ENCODE measurements around the gene FRMD4B. TPM values are rescaled to one million over a fixed set of nuclear protein-coding genes. Genes with fewer than 3 reads are reported as not detected.

Gene FRMD4B
- total and polyA plus RNA-seq, 4 donors = 5.6 to 73.6 (median 24.0) TPM

- H3K27me3 ChIP-seq (ENCODE audit: control insufficient read depth in 1 of 2, insufficient read depth in 2 of 2, low read length in 1 of 2) = no peaks in the 10 kb centered on the region
- H3K27ac ChIP-seq (ENCODE audit: low read depth in 1 of 2, low read length in 2 of 2) = no peak overlapping the region
- intact Hi-C loops (cut with DNase I) = no loop called here
- no peak for ATAC-seq (ENCODE audit: low FRiP score)
- WGBS, 2 donors = 86 to 87% methylated on average over 3 of the region's 3 CpGs
- H3K4me3 ChIP-seq (ENCODE audit: low read length in 2 of 2) = no peak overlapping the region
- no peaks in the 10 kb centered on the region for H3K9me3 ChIP-seq (ENCODE audit: control insufficient read depth, low read length)
- H3K36me3 ChIP-seq (ENCODE audit: control insufficient read depth in 1 of 2, insufficient read depth in 2 of 2, low read length in 1 of 2) = no peaks in the 10 kb centered on the region
- H3K4me1 ChIP-seq (ENCODE audit: control insufficient read depth in 1 of 2, insufficient read depth in 2 of 2, low read length in 2 of 2) = no peaks in the 10 kb centered on the region
- DNase-seq = no peak
Observed at GRCh38 chr3:69143612-69144011, 242.3 kb downstream of the FRMD4B start.

DNA sequence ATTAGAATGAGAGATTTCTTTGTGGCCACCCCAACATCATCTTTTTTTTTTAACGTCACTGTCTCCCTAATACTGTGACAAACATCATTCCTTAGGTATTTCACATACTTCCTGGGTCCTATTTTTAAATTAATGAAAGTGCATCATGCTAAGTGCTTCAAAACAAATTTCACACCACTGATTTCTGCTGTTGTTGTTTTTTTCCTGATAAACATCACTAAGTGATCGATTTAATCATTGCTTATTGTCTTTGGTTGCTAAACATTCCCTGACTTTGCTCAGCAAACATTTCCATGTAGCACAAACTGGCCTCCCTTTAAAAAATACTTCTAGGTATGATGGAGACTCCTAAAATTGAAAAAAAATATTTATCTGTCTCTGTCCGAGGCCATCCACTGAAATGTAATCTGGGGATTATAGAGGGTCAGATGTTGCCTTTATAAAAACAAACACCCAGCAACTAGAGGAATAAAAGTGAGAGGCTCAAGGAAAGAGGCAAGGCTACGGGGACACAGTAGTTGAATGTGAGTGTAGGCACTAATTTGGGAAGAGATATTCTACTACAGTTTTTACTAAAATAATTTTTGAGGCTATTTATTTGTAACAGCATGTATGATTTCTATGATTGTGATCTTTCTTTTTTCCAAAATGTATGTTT, 243.0 kb downstream of the FRMD4B start:
- H3K36me3 ChIP-seq (ENCODE audit: control insufficient read depth in 1 of 2, insufficient read depth in 2 of 2, low read length in 1 of 2) = no peaks in the 10 kb centered on the region
- H3K27ac ChIP-seq (ENCODE audit: low read depth in 1 of 2, low read length in 2 of 2) = no peak overlapping the region
- no peaks in the 10 kb centered on the region for H3K4me1 ChIP-seq (ENCODE audit: control insufficient read depth in 1 of 2, insufficient read depth in 2 of 2, low read length in 2 of 2)
- H3K27me3 ChIP-seq (ENCODE audit: control insufficient read depth in 1 of 2, insufficient read depth in 2 of 2, low read length in 1 of 2) = no peaks in the 10 kb centered on the region
- no peaks in the 10 kb centered on the region for H3K9me3 ChIP-seq (ENCODE audit: control insufficient read depth, low read length)
- intact Hi-C loops (cut with DNase I) = no loop called here
- DNase-seq = no peak
- 80 to 81% methylated on average over 4 of the region's 4 CpGs for WGBS, 2 donors
- no peak overlapping the region for H3K4me3 ChIP-seq (ENCODE audit: low read length in 2 of 2)
- ATAC-seq (ENCODE audit: low FRiP score) = no peak

DNA sequence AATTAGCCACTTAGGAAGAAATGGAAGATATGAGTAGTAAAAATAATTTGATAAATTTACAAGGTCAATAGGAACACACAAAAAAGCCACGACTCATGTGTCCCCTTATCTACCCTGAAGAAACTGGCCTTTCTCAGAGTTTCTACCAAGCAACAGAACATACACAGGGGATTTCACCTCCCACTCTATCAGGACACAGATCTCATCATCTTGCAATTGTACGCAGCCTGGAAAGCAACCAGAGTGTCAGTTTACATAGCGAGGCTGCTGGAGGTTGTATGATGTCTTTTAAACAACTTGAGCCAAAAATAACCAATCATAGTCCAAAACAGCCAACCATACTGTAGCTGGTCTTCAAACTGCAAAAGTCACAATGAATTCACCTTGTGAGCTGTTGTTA, 243.8 kb downstream of the FRMD4B start:
- ATAC-seq (ENCODE audit: low FRiP score) = no peak
- peaks cover 2% of the 10 kb centered on the region for H3K9me3 ChIP-seq (ENCODE audit: control insufficient read depth, low read length)
- intact Hi-C loops (cut with DNase I) = no loop called here
- no peaks in the 10 kb centered on the region for H3K27me3 ChIP-seq (ENCODE audit: control insufficient read depth in 1 of 2, insufficient read depth in 2 of 2, low read length in 1 of 2)
- H3K4me1 ChIP-seq (ENCODE audit: control insufficient read depth in 1 of 2, insufficient read depth in 2 of 2, low read length in 2 of 2) = no peaks in the 10 kb centered on the region
- H3K4me3 ChIP-seq (ENCODE audit: low read length in 2 of 2) = no peak overlapping the region
- H3K36me3 ChIP-seq (ENCODE audit: control insufficient read depth in 1 of 2, insufficient read depth in 2 of 2, low read length in 1 of 2) = no peaks in the 10 kb centered on the region
- H3K27ac ChIP-seq (ENCODE audit: low read depth in 1 of 2, low read length in 2 of 2) = no peak overlapping the region
- WGBS, 2 donors = 9 to 10% methylated on average over 3 of the region's 3 CpGs
- no peak for DNase-seq

DNA sequence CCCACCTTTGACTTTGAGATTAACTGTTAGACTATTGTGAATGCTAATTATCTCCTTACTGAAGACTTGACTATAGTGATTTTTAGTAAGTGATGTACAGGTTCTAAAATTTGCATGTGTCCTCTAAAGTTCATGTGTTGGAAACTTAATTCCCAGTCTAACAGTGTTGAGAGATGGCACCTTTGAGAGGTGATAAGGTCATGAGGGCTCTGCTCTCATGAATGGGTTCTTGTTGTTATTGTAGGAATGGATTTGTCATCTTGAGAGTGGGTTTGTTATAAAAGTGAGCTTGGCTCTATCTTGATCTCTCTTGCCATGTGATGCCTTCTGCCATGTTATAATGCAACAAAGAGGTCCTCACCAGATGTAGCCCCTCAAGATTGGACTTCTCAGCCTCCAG, 244.6 kb downstream of the FRMD4B start:
- DNase-seq = no peak
- Histone ChIP-seq H3K9me3 (ENCODE audit: control insufficient read depth, low read length) (peaks cover 2% of the 10 kb centered on the region), H3K4me3 (ENCODE audit: low read length in 2 of 2) (no peak overlapping the region), H3K27me3 (ENCODE audit: control insufficient read depth in 1 of 2, insufficient read depth in 2 of 2, low read length in 1 of 2) (no peaks in the 10 kb centered on the region), H3K27ac (ENCODE audit: low read depth in 1 of 2, low read length in 2 of 2) (no peak overlapping the region), H3K4me1 (ENCODE audit: control insufficient read depth in 1 of 2, insufficient read depth in 2 of 2, low read length in 2 of 2) (no peaks in the 10 kb centered on the region), H3K36me3 (ENCODE audit: control insufficient read depth in 1 of 2, insufficient read depth in 2 of 2, low read length in 1 of 2) (no peaks in the 10 kb centered on the region)
- no peak for ATAC-seq (ENCODE audit: low FRiP score)
- intact Hi-C loops (cut with DNase I) = no loop called here

DNA sequence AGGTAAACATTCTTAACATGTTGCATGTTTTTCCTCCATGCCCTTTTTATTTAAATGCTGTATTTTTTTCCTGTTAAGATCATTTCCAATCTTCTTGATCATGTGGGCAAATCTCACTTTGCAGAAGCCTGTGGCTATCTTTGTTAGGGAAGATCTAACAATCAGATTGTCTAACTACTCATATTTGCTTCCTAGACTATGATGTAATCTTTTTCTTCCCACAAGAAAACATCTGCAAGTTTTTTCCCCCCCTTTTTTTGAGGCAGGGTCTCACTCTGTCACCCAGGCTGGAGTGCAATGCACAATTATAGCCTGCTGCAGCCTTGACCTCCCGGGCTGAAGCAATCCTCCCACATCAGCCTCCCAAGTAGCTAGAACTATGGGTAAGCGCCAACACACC, 248.5 kb downstream of the FRMD4B start:
- DNase-seq = no peak
- no peaks in the 10 kb centered on the region for H3K27me3 ChIP-seq (ENCODE audit: control insufficient read depth in 1 of 2, insufficient read depth in 2 of 2, low read length in 1 of 2)
- no peaks in the 10 kb centered on the region for H3K4me1 ChIP-seq (ENCODE audit: control insufficient read depth in 1 of 2, insufficient read depth in 2 of 2, low read length in 2 of 2)
- peaks cover 2% of the 10 kb centered on the region for H3K9me3 ChIP-seq (ENCODE audit: control insufficient read depth, low read length)
- no peak overlapping the region for H3K4me3 ChIP-seq (ENCODE audit: low read length in 2 of 2)
- 91 to 96% methylated on average over 2 of the region's 2 CpGs for whole genome bisulfite sequencing, 2 donors
- no peaks in the 10 kb centered on the region for H3K36me3 ChIP-seq (ENCODE audit: control insufficient read depth in 1 of 2, insufficient read depth in 2 of 2, low read length in 1 of 2)
- no peak for ATAC-seq (ENCODE audit: low FRiP score)
- intact Hi-C loops (cut with DNase I) = no loop called here
- H3K27ac ChIP-seq (ENCODE audit: low read depth in 1 of 2, low read length in 2 of 2) = no peak overlapping the region

DNA sequence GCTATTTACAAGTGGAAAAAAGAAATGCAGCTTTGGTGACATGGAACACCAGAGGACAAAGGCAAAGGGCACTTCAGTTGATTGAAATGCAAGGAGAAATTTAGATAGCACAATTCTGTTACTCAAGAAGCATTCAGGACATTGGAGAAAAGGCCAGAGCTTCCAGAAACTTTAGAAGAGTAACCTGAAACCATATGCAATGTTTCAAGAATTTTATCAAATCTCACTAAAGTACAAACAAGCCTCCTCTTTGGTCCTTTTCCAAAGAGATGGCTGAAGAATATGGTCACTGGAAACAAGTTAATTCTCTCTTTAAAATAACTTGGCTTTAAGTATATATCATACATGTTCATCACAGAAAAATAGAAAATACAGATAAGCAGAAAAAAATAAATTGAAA, 248.9 kb downstream of the FRMD4B start:
- Histone ChIP-seq H3K27ac (ENCODE audit: low read depth in 1 of 2, low read length in 2 of 2) (no peak overlapping the region), H3K4me1 (ENCODE audit: control insufficient read depth in 1 of 2, insufficient read depth in 2 of 2, low read length in 2 of 2) (no peaks in the 10 kb centered on the region), H3K27me3 (ENCODE audit: control insufficient read depth in 1 of 2, insufficient read depth in 2 of 2, low read length in 1 of 2) (no peaks in the 10 kb centered on the region), H3K4me3 (ENCODE audit: low read length in 2 of 2) (no peak overlapping the region), H3K9me3 (ENCODE audit: control insufficient read depth, low read length) (peaks cover 2% of the 10 kb centered on the region), H3K36me3 (ENCODE audit: control insufficient read depth in 1 of 2, insufficient read depth in 2 of 2, low read length in 1 of 2) (no peaks in the 10 kb centered on the region)
- intact Hi-C loops (cut with DNase I) = no loop called here
- no peak for ATAC-seq (ENCODE audit: low FRiP score)
- no peak for DNase-seq

DNA sequence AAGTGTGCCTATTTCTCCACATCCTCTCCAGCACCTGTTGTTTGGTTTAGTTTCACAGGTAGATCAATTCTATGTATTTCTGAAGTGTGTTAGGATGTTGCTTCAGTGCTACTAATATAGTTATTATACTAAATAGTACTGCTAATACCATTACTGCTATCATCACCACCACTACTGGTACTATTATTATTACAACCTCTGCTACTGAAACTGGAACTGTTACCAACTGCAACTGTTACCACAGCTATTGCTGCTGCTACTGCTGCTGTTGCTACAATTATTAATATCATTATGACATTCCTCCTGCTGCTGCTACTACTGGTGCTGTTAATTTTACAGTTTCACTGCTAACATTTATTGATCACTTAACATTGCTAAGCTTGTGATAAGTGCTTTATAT, 255.2 kb downstream of the FRMD4B start:
- Histone ChIP-seq H3K27ac (ENCODE audit: low read depth in 1 of 2, low read length in 2 of 2) (no peak overlapping the region), H3K4me1 (ENCODE audit: control insufficient read depth in 1 of 2, insufficient read depth in 2 of 2, low read length in 2 of 2) (no peaks in the 10 kb centered on the region), H3K4me3 (ENCODE audit: low read length in 2 of 2) (no peak overlapping the region), H3K9me3 (ENCODE audit: control insufficient read depth, low read length) (no peaks in the 10 kb centered on the region), H3K27me3 (ENCODE audit: control insufficient read depth in 1 of 2, insufficient read depth in 2 of 2, low read length in 1 of 2) (peaks cover 0 to 2% of the 10 kb centered on the region in 2 donors), H3K36me3 (ENCODE audit: control insufficient read depth in 1 of 2, insufficient read depth in 2 of 2, low read length in 1 of 2) (no peaks in the 10 kb centered on the region)
- DNase-seq = no peak
- no peak for ATAC-seq (ENCODE audit: low FRiP score)
- intact Hi-C loops (cut with DNase I) = no loop called here

DNA sequence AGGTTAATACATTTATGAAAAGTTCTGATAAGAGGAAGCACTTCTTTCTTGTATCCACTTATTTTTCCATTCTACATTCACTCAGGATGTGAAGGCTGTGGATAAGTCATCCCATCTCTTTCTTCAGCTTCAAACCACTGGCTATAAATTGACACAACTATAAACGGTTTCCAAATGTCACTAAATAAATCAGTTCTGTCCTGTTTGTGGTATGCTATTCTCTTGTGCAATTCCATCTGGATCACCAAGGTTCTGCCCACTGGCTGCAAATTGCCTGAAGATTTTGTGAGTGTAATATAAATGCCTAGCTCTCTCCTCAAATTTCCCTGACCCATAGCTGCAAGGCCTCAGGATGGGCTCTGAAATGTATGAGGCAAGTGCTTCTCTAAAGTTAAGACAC, 256.4 kb downstream of the FRMD4B start:
- ATAC-seq (ENCODE audit: low FRiP score) = no peak
- Histone ChIP-seq H3K4me3 (ENCODE audit: low read length in 2 of 2) (no peak overlapping the region), H3K4me1 (ENCODE audit: control insufficient read depth in 1 of 2, insufficient read depth in 2 of 2, low read length in 2 of 2) (no peaks in the 10 kb centered on the region), H3K9me3 (ENCODE audit: control insufficient read depth, low read length) (no peaks in the 10 kb centered on the region), H3K27ac (ENCODE audit: low read depth in 1 of 2, low read length in 2 of 2) (no peak overlapping the region), H3K27me3 (ENCODE audit: control insufficient read depth in 1 of 2, insufficient read depth in 2 of 2, low read length in 1 of 2) (peaks cover 0 to 2% of the 10 kb centered on the region in 2 donors), H3K36me3 (ENCODE audit: control insufficient read depth in 1 of 2, insufficient read depth in 2 of 2, low read length in 1 of 2) (no peaks in the 10 kb centered on the region)
- intact Hi-C loops (cut with DNase I) = no loop called here
- 31 to 37% methylated on average over 1 of the region's 1 CpG for WGBS, 2 donors
- no peak for DNase-seq

- Histone ChIP-seq H3K36me3 (ENCODE audit: control insufficient read depth in 1 of 2, insufficient read depth in 2 of 2, low read length in 1 of 2) (no peaks in the 10 kb centered on the region), H3K4me3 (ENCODE audit: low read length in 2 of 2) (no peak overlapping the region), H3K27me3 (ENCODE audit: control insufficient read depth in 1 of 2, insufficient read depth in 2 of 2, low read length in 1 of 2) (peaks cover 0 to 2% of the 10 kb centered on the region in 2 donors), H3K27ac (ENCODE audit: low read depth in 1 of 2, low read length in 2 of 2) (no peak overlapping the region), H3K4me1 (ENCODE audit: control insufficient read depth in 1 of 2, insufficient read depth in 2 of 2, low read length in 2 of 2) (no peaks in the 10 kb centered on the region), H3K9me3 (ENCODE audit: control insufficient read depth, low read length) (no peaks in the 10 kb centered on the region)
- intact Hi-C loops (cut with DNase I) = no loop called here
- ATAC-seq (ENCODE audit: low FRiP score) (no peak), DNase-seq (no peak)
Observed at GRCh38 chr3:69128509-69128908, 257.4 kb downstream of the FRMD4B start.

Data from aorta (tissue), 5 donors.